Measurements from ENCODE around the gene ADARB1. TPM values are rescaled to one million over a fixed set of nuclear protein-coding genes. Genes with fewer than 3 reads are reported as not detected.
A peak's percentile ranks its signal among the peaks of the same experiment; 100 is the strongest.

ADARB1 gene
- polyA plus RNA-seq, 1 experiment: 25.3 TPM

DNA sequence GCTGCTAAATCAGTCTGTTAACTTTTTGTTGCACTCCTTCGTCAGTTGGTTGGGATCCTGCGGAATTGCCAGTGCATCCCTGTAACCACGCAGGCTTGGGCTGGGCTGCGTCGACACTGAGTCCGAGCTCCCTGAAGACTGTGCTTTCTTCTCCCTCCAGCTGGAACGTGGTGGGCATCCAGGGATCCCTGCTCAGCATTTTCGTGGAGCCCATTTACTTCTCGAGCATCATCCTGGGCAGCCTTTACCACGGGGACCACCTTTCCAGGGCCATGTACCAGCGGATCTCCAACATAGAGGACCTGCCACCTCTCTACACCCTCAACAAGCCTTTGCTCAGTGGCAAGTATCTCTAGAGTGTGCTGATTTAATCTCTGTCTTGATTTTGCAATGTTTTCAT is 130.0 kb downstream of the ADARB1 start:
- POLR2A ChIA-PET: no interaction called here
- TF ChIP-seq, protein P1, sequence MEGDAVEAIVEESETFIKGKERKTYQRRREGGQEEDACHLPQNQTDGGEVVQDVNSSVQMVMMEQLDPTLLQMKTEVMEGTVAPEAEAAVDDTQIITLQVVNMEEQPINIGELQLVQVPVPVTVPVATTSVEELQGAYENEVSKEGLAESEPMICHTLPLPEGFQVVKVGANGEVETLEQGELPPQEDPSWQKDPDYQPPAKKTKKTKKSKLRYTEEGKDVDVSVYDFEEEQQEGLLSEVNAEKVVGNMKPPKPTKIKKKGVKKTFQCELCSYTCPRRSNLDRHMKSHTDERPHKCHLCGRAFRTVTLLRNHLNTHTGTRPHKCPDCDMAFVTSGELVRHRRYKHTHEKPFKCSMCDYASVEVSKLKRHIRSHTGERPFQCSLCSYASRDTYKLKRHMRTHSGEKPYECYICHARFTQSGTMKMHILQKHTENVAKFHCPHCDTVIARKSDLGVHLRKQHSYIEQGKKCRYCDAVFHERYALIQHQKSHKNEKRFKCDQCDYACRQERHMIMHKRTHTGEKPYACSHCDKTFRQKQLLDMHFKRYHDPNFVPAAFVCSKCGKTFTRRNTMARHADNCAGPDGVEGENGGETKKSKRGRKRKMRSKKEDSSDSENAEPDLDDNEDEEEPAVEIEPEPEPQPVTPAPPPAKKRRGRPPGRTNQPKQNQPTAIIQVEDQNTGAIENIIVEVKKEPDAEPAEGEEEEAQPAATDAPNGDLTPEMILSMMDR (IDR thresholded peaks at IDR 0.05; ENCODE audit: low read depth, low read length): no peak
- CTCF ChIA-PET: no interaction called here

DNA sequence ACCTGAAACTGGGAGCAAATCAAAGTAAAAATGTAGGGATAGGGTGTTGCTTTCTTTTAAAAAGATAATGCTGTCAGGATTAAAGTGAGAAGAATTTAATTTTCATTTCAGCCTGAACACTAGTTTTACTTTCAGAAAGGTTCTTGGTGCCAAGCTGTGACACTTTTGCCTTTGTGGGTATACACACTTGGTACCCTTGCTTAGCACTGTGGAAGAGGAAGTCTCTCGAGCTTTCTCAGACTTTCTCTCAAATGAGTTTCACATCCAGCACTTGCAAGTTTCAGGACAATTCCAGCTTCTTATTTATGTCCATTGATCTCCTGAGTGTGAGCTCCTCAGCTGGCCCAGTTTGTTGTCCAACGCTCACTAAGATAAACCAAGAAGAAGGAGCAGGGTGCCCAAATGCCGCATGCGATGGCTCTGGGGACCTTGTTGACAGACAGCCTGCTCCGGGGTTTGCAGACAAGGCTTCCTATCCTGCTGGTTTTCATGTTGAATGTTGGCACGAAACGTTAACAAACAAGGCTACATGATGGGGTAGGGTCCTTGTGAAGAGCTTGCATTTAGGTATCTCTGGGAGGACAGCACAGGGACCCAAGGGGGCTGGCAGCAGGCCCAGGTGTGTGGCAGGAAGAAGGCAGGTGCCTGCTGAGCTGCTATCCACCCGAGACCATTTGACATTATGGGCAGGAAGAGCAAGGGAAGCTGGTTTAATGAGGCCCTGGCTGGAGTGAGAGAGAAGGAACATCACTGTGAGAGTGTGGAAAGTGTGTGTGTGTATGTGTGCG is 133.7 kb downstream of the ADARB1 start:
- Histone ChIP-seq H3K27ac (ENCODE audit: low read depth, low read length) (no peak overlapping the region), H3K4me3 (ENCODE audit: low read depth, low read length) (no peak overlapping the region), H3K9me3 (ENCODE audit: control insufficient read depth, insufficient read depth, low read length) (no peaks in the 10 kb centered on the region), H3K27me3 (ENCODE audit: control insufficient read depth, insufficient read depth, low read length) (no peaks in the 10 kb centered on the region)
- POLR2A ChIA-PET: interaction anchor here (0.7 kb wide), 1 partner anchor 253 kb away, joined by 4 read pairs; no protein-coding TSS in a partner anchor
- CTCF ChIA-PET: interaction anchor here (1.2 to 1.6 kb wide), 2 partner anchors 68 to 70 kb away, joined by 4 to 6 read pairs; no protein-coding TSS in a partner anchor
- no peak for DNase-seq (ENCODE audit: low read depth, low spot score)
- TF ChIP-seq, protein P1 (IDR thresholded peaks at IDR 0.05; ENCODE audit: low read depth, low read length): no peak

More for the DNA sequence above, 130.0 kb downstream of the ADARB1 start:
- H3K4me3 ChIP-seq (ENCODE audit: low read depth, low read length): no peak overlapping the region
- H3K9me3 ChIP-seq (ENCODE audit: control insufficient read depth, insufficient read depth, low read length): no peaks in the 10 kb centered on the region; the same call in 1 of the 2 replicates
- H3K27ac ChIP-seq (ENCODE audit: low read depth, low read length): no peak overlapping the region
- no peak for DNase-seq (ENCODE audit: low read depth, low spot score)
- no peaks in the 10 kb centered on the region for H3K27me3 ChIP-seq (ENCODE audit: control insufficient read depth, insufficient read depth, low read length)

DNA sequence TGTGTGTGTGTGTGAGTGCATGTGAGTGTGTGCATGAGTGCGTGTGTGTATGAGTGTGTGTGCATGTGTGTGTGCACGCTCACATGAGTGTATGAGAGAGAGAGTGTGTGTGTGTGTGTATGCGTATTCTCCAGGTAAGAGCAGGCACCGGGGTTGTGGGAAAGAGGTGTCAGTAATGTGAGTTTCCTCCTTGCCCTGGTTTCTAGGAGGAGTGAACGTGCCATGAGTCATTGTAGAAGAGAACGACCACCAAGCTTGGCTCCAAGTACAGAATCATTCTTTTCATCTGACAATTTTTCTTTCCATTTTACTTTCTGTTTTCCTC is 134.2 kb downstream of the ADARB1 start:
- Histone ChIP-seq H3K9me3 (ENCODE audit: control insufficient read depth, insufficient read depth, low read length) (no peaks in the 10 kb centered on the region), H3K27ac (ENCODE audit: low read depth, low read length) (no peak overlapping the region), H3K4me3 (ENCODE audit: low read depth, low read length) (no peak overlapping the region), H3K27me3 (ENCODE audit: control insufficient read depth, insufficient read depth, low read length) (no peaks in the 10 kb centered on the region)
- CTCF ChIA-PET: interaction anchor here (1.2 to 1.6 kb wide), 2 partner anchors 68 to 70 kb away, joined by 4 to 6 read pairs; no protein-coding TSS in a partner anchor
- POLR2A ChIA-PET: interaction anchor here (0.5 kb wide), 1 partner anchor 51 kb away, joined by 3 read pairs; no protein-coding TSS in a partner anchor
- no peak for DNase-seq (ENCODE audit: low read depth, low spot score)
- TF ChIP-seq, protein P1 (IDR thresholded peaks at IDR 0.05; ENCODE audit: low read depth, low read length): no peak

DNA sequence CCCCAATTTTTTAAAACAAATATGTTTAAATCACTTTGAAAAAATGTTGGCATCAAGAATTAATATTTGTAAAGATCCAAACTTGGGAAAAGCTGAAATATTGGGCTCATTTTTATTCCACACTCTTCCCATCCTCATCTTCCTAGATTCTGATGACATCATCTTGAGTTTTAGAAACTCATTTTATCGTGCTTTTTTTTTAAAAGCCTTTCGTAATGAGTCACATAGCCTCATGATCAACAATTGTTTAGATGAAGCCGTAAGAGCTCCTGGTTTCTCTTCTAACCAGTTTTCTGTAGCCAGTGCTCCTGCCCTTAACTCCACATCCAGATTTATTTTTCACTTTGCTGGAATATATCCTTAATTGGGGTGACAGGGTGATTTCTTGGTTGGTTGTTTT is 134.7 kb downstream of the ADARB1 start:
- H3K27me3 ChIP-seq (ENCODE audit: control insufficient read depth, insufficient read depth, low read length): no peaks in the 10 kb centered on the region
- ChIA-PET POLR2A (interaction anchor here (0.5 kb wide), 1 partner anchor 51 kb away, joined by 3 read pairs; no protein-coding TSS in a partner anchor), CTCF (interaction anchor here (1.2 kb wide), 1 partner anchor 69 kb away, joined by 4 read pairs; no protein-coding TSS in a partner anchor)
- peak; percentile 55 for DNase-seq (ENCODE audit: low read depth, low spot score)
- no peaks in the 10 kb centered on the region for H3K9me3 ChIP-seq (ENCODE audit: control insufficient read depth, insufficient read depth, low read length)
- H3K4me3 ChIP-seq (ENCODE audit: low read depth, low read length): no peak overlapping the region
- H3K27ac ChIP-seq (ENCODE audit: low read depth, low read length): peak overlapping the region; percentile 74
- TF ChIP-seq, protein P1 (IDR thresholded peaks at IDR 0.05; ENCODE audit: low read depth, low read length): no peak

DNA sequence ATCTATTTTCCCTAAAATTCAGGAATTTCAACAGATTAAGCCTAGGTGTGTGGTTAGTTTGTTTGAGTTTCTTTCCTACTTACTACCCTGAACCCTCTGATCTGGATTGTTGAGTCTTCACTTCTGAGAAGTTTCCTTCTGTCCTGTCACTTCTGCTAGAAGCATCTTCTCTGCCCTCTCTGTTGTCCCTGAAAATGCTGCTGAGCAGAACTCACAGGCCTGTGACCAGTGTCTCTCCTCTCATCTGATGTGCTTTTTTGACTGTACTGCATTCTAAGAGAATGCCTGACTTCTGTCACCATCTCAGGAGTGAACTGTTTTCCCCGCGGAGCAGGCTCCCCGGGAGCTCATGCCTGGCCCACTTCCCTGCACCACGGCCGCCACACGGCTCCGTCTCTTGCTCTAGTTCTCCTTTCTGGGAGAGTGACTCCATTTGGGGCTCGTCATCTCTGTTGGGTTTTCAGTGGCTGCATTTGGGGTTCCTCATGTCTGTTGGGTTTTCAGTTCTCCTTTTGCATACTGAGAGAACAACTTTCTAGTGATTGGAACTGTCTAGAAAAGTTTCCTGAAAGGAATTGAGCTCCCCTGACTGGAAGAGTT is 135.4 kb downstream of the ADARB1 start:
- no peaks in the 10 kb centered on the region for H3K9me3 ChIP-seq (ENCODE audit: control insufficient read depth, insufficient read depth, low read length)
- peak overlapping the region; percentile 74 for H3K27ac ChIP-seq (ENCODE audit: low read depth, low read length)
- CTCF ChIA-PET: no interaction called here
- H3K27me3 ChIP-seq (ENCODE audit: control insufficient read depth, insufficient read depth, low read length): no peaks in the 10 kb centered on the region
- TF ChIP-seq, protein P1 (IDR thresholded peaks at IDR 0.05; ENCODE audit: low read depth, low read length): no peak
- no peak overlapping the region for H3K4me3 ChIP-seq (ENCODE audit: low read depth, low read length)
- no peak for DNase-seq (ENCODE audit: low read depth, low spot score)
- POLR2A ChIA-PET: no interaction called here

All from AG04450 (cell line).